ENCODE data around the gene MXRA8. TPM values are rescaled to one million over a fixed set of nuclear protein-coding genes. Genes with fewer than 3 reads are reported as not detected.
"Not testable (repeated sequence)": the region's sequence is repeated elsewhere in the genome, so short reads cannot be mapped to it uniquely, and the experiment has no call there.

The MXRA8 gene
- total and polyA plus RNA-seq, 3 experiments from 2014 or later: 0.26 to 0.61 (median 0.29) TPM

GRCh38 chr1:1371364-1371745, 13.0 kb upstream of the MXRA8 start:
- peak overlapping the region in 6 of 8 donors; percentile 9 to 96 (median 78) for H3K27ac Mint-ChIP-seq
- H3K4me3 Mint-ChIP-seq: peak overlapping the region; percentile 24 to 91 (median 41)

GRCh38 chr1:1370771-1371300, 12.5 kb upstream of the MXRA8 start:
- H3K27me3 ChIP-seq (ENCODE audit: insufficient read depth, low read length, poor library complexity, severe bottlenecking): no peaks in the 10 kb centered on the region
- Mint-ChIP-seq H3K4me1 (peaks cover 15 to 45% (median 20%) of the 10 kb centered on the region in 3 donors), H3K36me3 (peaks cover 0 to 15% (median 0%) of the 10 kb centered on the region in 3 donors), H3K27ac (peak overlapping the region in 3 of 8 donors; percentile 63 to 96 (median 81)), H3K9me3 (no peaks in the 10 kb centered on the region), H3K27me3 (no peaks in the 10 kb centered on the region), H3K4me3 (peak overlapping the region in 3 of 7 donors; percentile 41 to 91 (median 46))
- DNase-seq: peak in 1 of 5 donors; percentile 38
- H3K27ac ChIP-seq (ENCODE audit: low read depth, low read length): no peak overlapping the region
- H3K9me3 ChIP-seq (ENCODE audit: low read length): no peaks in the 10 kb centered on the region
- no peak overlapping the region for H3K4me3 ChIP-seq (ENCODE audit: low read length)
- ChIA-PET CTCF (interaction anchor here (1.0 to 6.5 kb wide), 11 partner anchors 9 to 249 kb away, joined by 3 to 57 read pairs (median 4); partner anchors contain the start of genes CCNL2 and DVL1), POLR2A (interaction anchor here (1.0 to 2.2 kb wide), 5 partner anchors 17 to 248 kb away, joined by 3 to 10 read pairs (median 3); partner anchors contain the start of genes CCNL2 and DVL1)
- H3K4me1 ChIP-seq (ENCODE audit: insufficient read depth, low read length): peaks cover 32% of the 10 kb centered on the region
- no peaks in the 10 kb centered on the region for H3K36me3 ChIP-seq (ENCODE audit: insufficient read depth, low read length)

More at GRCh38 chr1:1371364-1371745, 13.0 kb upstream of the MXRA8 start:
- CTCF ChIA-PET: interaction anchor here (0.8 to 6.5 kb wide), 20 partner anchors 9 to 387 kb away, joined by 3 to 57 read pairs (median 6); partner anchors contain the start of genes CCNL2, DVL1, MXRA8 and UBE2J2
- peak overlapping the region; percentile 42 for H3K4me3 ChIP-seq (ENCODE audit: low read length)
- no peaks in the 10 kb centered on the region for H3K27me3 ChIP-seq (ENCODE audit: insufficient read depth, low read length, poor library complexity, severe bottlenecking)
- Mint-ChIP-seq H3K9me3 (no peaks in the 10 kb centered on the region), H3K27me3 (no peaks in the 10 kb centered on the region), H3K4me1 (peaks cover 15 to 47% (median 20%) of the 10 kb centered on the region in 3 donors), H3K36me3 (peaks cover 0 to 15% (median 0%) of the 10 kb centered on the region in 3 donors)
- peaks cover 37% of the 10 kb centered on the region for H3K4me1 ChIP-seq (ENCODE audit: insufficient read depth, low read length)
- H3K36me3 ChIP-seq (ENCODE audit: insufficient read depth, low read length): no peaks in the 10 kb centered on the region
- POLR2A ChIA-PET: interaction anchor here (0.7 to 2.2 kb wide), 7 partner anchors 14 to 249 kb away, joined by 3 to 10 read pairs (median 3); partner anchors contain the start of genes CCNL2 and DVL1
- H3K9me3 ChIP-seq (ENCODE audit: low read length): no peaks in the 10 kb centered on the region
- H3K27ac ChIP-seq (ENCODE audit: low read depth, low read length): no peak overlapping the region
- peak; percentile 68 to 94 (median 85) for DNase-seq

GRCh38 chr1:1370094-1370493, 11.7 kb upstream of the MXRA8 start:
- not testable (repeated sequence) for H3K9me3 ChIP-seq (ENCODE audit: low read length); H3K27me3 Mint-ChIP-seq; H3K27ac ChIP-seq (ENCODE audit: low read depth, low read length); H3K36me3 ChIP-seq (ENCODE audit: insufficient read depth, low read length); H3K4me3 Mint-ChIP-seq; DNase-seq; H3K27me3 ChIP-seq (ENCODE audit: insufficient read depth, low read length, poor library complexity, severe bottlenecking); H3K9me3 Mint-ChIP-seq; H3K4me3 ChIP-seq (ENCODE audit: low read length)
- Mint-ChIP-seq H3K36me3 (peaks cover 0 to 12% (median 0%) of the 10 kb centered on the region in 3 donors), H3K27ac (peak overlapping the region in 5 of 8 donors; percentile 33 to 63 (median 54)), H3K4me1 (peaks cover 10 to 40% (median 16%) of the 10 kb centered on the region in 3 donors)
- peaks cover 30% of the 10 kb centered on the region for H3K4me1 ChIP-seq (ENCODE audit: insufficient read depth, low read length)
- CTCF ChIA-PET: interaction anchor here (1.1 to 6.5 kb wide), 4 partner anchors 29 to 248 kb away, joined by 3 to 57 read pairs (median 8); partner anchors contain the start of gene CCNL2
- POLR2A ChIA-PET: interaction anchor here (2.2 kb wide), 1 partner anchor 29 kb away, joined by 10 read pairs; the partner anchor contains the start of gene CCNL2

GRCh38 chr1:1367315-1367714, 9.0 kb upstream of the MXRA8 start:
- Mint-ChIP-seq H3K4me1 (peaks cover 4 to 23% (median 6%) of the 10 kb centered on the region in 3 donors), H3K27ac (no peak overlapping the region), H3K36me3 (no peaks in the 10 kb centered on the region), H3K27me3 (no peaks in the 10 kb centered on the region), H3K4me3 (no peak overlapping the region), H3K9me3 (no peaks in the 10 kb centered on the region)
- Histone ChIP-seq H3K9me3 (ENCODE audit: low read length) (no peaks in the 10 kb centered on the region), H3K36me3 (ENCODE audit: insufficient read depth, low read length) (no peaks in the 10 kb centered on the region), H3K4me1 (ENCODE audit: insufficient read depth, low read length) (peaks cover 19% of the 10 kb centered on the region), H3K27ac (ENCODE audit: low read depth, low read length) (no peak overlapping the region), H3K27me3 (ENCODE audit: insufficient read depth, low read length, poor library complexity, severe bottlenecking) (no peaks in the 10 kb centered on the region), H3K4me3 (ENCODE audit: low read length) (no peak overlapping the region)
- ChIA-PET CTCF (no interaction called here), POLR2A (no interaction called here)
- DNase-seq: no peak

GRCh38 chr1:1366699-1367066, 8.3 kb upstream of the MXRA8 start:
- DNase-seq: no peak
- no peaks in the 10 kb centered on the region for H3K9me3 ChIP-seq (ENCODE audit: low read length)
- H3K27me3 ChIP-seq (ENCODE audit: insufficient read depth, low read length, poor library complexity, severe bottlenecking): no peaks in the 10 kb centered on the region
- Mint-ChIP-seq H3K36me3 (no peaks in the 10 kb centered on the region), H3K9me3 (no peaks in the 10 kb centered on the region), H3K27ac (no peak overlapping the region), H3K27me3 (peaks cover 0 to 3% of the 10 kb centered on the region in 2 donors), H3K4me3 (no peak overlapping the region), H3K4me1 (peaks cover 0 to 17% (median 4%) of the 10 kb centered on the region in 3 donors)
- H3K36me3 ChIP-seq (ENCODE audit: insufficient read depth, low read length): no peaks in the 10 kb centered on the region
- CTCF ChIA-PET: no interaction called here
- POLR2A ChIA-PET: no interaction called here
- H3K4me1 ChIP-seq (ENCODE audit: insufficient read depth, low read length): peaks cover 13% of the 10 kb centered on the region
- H3K27ac ChIP-seq (ENCODE audit: low read depth, low read length): no peak overlapping the region
- H3K4me3 ChIP-seq (ENCODE audit: low read length): no peak overlapping the region

- H3K9me3 Mint-ChIP-seq: no peaks in the 10 kb centered on the region
- peaks cover 0 to 11% (median 1%) of the 10 kb centered on the region in 3 donors for H3K4me1 Mint-ChIP-seq
- no peaks in the 10 kb centered on the region for H3K36me3 ChIP-seq (ENCODE audit: insufficient read depth, low read length)
- H3K4me1 ChIP-seq (ENCODE audit: insufficient read depth, low read length): peaks cover 7% of the 10 kb centered on the region
- H3K27me3 Mint-ChIP-seq: peaks cover under 1 to 4% of the 10 kb centered on the region in 2 donors
- no peak overlapping the region for H3K27ac Mint-ChIP-seq
- H3K4me3 ChIP-seq (ENCODE audit: low read length): no peak overlapping the region
- H3K27me3 ChIP-seq (ENCODE audit: insufficient read depth, low read length, poor library complexity, severe bottlenecking): no peaks in the 10 kb centered on the region
- no peaks in the 10 kb centered on the region for H3K36me3 Mint-ChIP-seq
- no peak for DNase-seq
- no peaks in the 10 kb centered on the region for H3K9me3 ChIP-seq (ENCODE audit: low read length)
- ChIA-PET POLR2A (no interaction called here), CTCF (interaction anchor here (0.9 kb wide), 1 partner anchor 364 kb away, joined by 3 read pairs; no protein-coding TSS in a partner anchor)
- H3K4me3 Mint-ChIP-seq: no peak overlapping the region
- no peak overlapping the region for H3K27ac ChIP-seq (ENCODE audit: low read depth, low read length)
Measured at GRCh38 chr1:1365875-1366698, 7.7 kb upstream of the MXRA8 start.

GRCh38 chr1:1364266-1364665, 5.9 kb upstream of the MXRA8 start:
- Mint-ChIP-seq H3K36me3 (no peaks in the 10 kb centered on the region), H3K27me3 (peaks cover 5 to 11% of the 10 kb centered on the region in 2 donors), H3K9me3 (no peaks in the 10 kb centered on the region), H3K27ac (no peak overlapping the region), H3K4me1 (peaks cover 1 to 3% (median 3%) of the 10 kb centered on the region in 3 donors), H3K4me3 (no peak overlapping the region)
- Histone ChIP-seq H3K36me3 (ENCODE audit: insufficient read depth, low read length) (no peaks in the 10 kb centered on the region), H3K27me3 (ENCODE audit: insufficient read depth, low read length, poor library complexity, severe bottlenecking) (no peaks in the 10 kb centered on the region), H3K4me1 (ENCODE audit: insufficient read depth, low read length) (no peaks in the 10 kb centered on the region), H3K4me3 (ENCODE audit: low read length) (no peak overlapping the region), H3K27ac (ENCODE audit: low read depth, low read length) (no peak overlapping the region), H3K9me3 (ENCODE audit: low read length) (no peaks in the 10 kb centered on the region)
- ChIA-PET POLR2A (no interaction called here), CTCF (no interaction called here)
- no peak for DNase-seq

- no peak overlapping the region for H3K4me3 ChIP-seq (ENCODE audit: low read length)
- ChIA-PET CTCF (no interaction called here), POLR2A (no interaction called here)
- Mint-ChIP-seq H3K9me3 (no peaks in the 10 kb centered on the region), H3K4me1 (peaks cover 3 to 16% (median 5%) of the 10 kb centered on the region in 3 donors), H3K4me3 (no peak overlapping the region), H3K36me3 (no peaks in the 10 kb centered on the region), H3K27me3 (peaks cover 9 to 17% of the 10 kb centered on the region in 2 donors), H3K27ac (no peak overlapping the region)
- H3K27me3 ChIP-seq (ENCODE audit: insufficient read depth, low read length, poor library complexity, severe bottlenecking): no peaks in the 10 kb centered on the region
- H3K9me3 ChIP-seq (ENCODE audit: low read length): no peaks in the 10 kb centered on the region
- DNase-seq: no peak
- H3K27ac ChIP-seq (ENCODE audit: low read depth, low read length): no peak overlapping the region
- H3K4me1 ChIP-seq (ENCODE audit: insufficient read depth, low read length): peaks cover 10% of the 10 kb centered on the region
- H3K36me3 ChIP-seq (ENCODE audit: insufficient read depth, low read length): no peaks in the 10 kb centered on the region
Measured at GRCh38 chr1:1361982-1362423, 3.6 kb upstream of the MXRA8 start.

All from CD8-positive, alpha-beta memory T cell (primary cell).